ENCODE measurements around the gene PAMR1.

DNA sequence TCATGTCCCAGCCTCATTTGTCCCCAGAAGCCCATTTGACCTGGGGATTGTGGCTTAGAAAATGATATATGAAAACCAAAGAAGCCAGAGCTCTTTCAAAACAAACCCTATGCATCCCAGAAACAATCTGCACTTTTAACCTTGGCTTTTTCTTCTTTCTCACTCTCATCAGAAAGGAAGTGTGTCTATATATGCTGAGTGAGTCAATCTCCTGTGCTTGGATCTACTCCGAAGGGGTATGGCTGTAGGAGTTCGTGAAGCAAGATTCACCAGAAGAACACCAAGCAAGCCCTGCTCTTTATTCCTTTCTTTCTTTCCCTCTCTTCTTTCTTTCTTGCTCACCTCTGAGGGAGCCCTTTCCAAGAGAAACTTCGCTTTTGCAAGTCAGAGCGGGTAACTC lies 636 bp downstream of the PAMR1 start:
- TF ChIP-seq, protein P1, sequence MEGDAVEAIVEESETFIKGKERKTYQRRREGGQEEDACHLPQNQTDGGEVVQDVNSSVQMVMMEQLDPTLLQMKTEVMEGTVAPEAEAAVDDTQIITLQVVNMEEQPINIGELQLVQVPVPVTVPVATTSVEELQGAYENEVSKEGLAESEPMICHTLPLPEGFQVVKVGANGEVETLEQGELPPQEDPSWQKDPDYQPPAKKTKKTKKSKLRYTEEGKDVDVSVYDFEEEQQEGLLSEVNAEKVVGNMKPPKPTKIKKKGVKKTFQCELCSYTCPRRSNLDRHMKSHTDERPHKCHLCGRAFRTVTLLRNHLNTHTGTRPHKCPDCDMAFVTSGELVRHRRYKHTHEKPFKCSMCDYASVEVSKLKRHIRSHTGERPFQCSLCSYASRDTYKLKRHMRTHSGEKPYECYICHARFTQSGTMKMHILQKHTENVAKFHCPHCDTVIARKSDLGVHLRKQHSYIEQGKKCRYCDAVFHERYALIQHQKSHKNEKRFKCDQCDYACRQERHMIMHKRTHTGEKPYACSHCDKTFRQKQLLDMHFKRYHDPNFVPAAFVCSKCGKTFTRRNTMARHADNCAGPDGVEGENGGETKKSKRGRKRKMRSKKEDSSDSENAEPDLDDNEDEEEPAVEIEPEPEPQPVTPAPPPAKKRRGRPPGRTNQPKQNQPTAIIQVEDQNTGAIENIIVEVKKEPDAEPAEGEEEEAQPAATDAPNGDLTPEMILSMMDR (IDR thresholded peaks at IDR 0.05), result no peak
- no peak for TF ChIP-seq POLR2A (IDR thresholded peaks at IDR 0.05)

Measured in lower leg skin (tissue), 3 donors.